NCI-H510A treated with DMSO at 0.1 percent for 48 hours (cell line): ENCODE results near the gene EDEM1.
"Not testable (repeated sequence)": the region's sequence is repeated elsewhere in the genome, so short reads cannot be mapped to it uniquely, and the experiment has no call there.

Experiments
- DNase-seq: peaks from one replicate; lab custom pipeline; 2025; lab: John Stamatoyannopoulos, UW

Gene EDEM1

GRCh38 chr3:5187156-5187919, at the start of gene EDEM1:
TSS of gene EDEM1 (plus strand) at chr3:5187707. CDS start at chr3:5187806, 99 bp downstream.
- DNase-seq: peak; percentile 57

- peak; percentile 8 for DNase-seq
Measured at GRCh38 chr3:5138214-5138981, 49.1 kb upstream of the EDEM1 start.

- no peak for DNase-seq
Measured at GRCh38 chr3:5140230-5140621, 47.3 kb upstream of the EDEM1 start.

GRCh38 chr3:5140839-5141238, 46.7 kb upstream of the EDEM1 start:
- DNase-seq: no peak

- DNase-seq: no peak
Measured at GRCh38 chr3:5141760-5142159, 45.7 kb upstream of the EDEM1 start.

GRCh38 chr3:5143464-5143863, 44.0 kb upstream of the EDEM1 start:
- no peak for DNase-seq

- DNase-seq: peak; percentile 52
Measured at GRCh38 chr3:5144316-5144994, 43.1 kb upstream of the EDEM1 start.

- DNase-seq: no peak
Measured at GRCh38 chr3:5145120-5145519, 42.4 kb upstream of the EDEM1 start.

- not testable (repeated sequence) for DNase-seq
Measured at GRCh38 chr3:5147152-5147551, 40.4 kb upstream of the EDEM1 start.

- no peak for DNase-seq
Measured at GRCh38 chr3:5149306-5149880, 38.1 kb upstream of the EDEM1 start.

GRCh38 chr3:5151586-5151985, 35.9 kb upstream of the EDEM1 start:
- DNase-seq: no peak

GRCh38 chr3:5153074-5153473, 34.4 kb upstream of the EDEM1 start:
- no peak for DNase-seq

GRCh38 chr3:5155241-5155640, 32.3 kb upstream of the EDEM1 start:
- no peak for DNase-seq

GRCh38 chr3:5160321-5160720, 27.2 kb upstream of the EDEM1 start:
- no peak for DNase-seq

GRCh38 chr3:5160940-5161858, 26.3 kb upstream of the EDEM1 start:
- DNase-seq: peak; percentile 39

- DNase-seq: no peak
Measured at GRCh38 chr3:5162102-5162501, 25.4 kb upstream of the EDEM1 start.

- DNase-seq: peak; percentile 16
Measured at GRCh38 chr3:5165698-5166097, 21.8 kb upstream of the EDEM1 start.

- DNase-seq: no peak
Measured at GRCh38 chr3:5166846-5167245, 20.7 kb upstream of the EDEM1 start.

GRCh38 chr3:5168110-5168509, 19.4 kb upstream of the EDEM1 start:
- DNase-seq: no peak

- no peak for DNase-seq
Measured at GRCh38 chr3:5169807-5170206, 17.7 kb upstream of the EDEM1 start.

- DNase-seq: no peak
Measured at GRCh38 chr3:5170975-5171374, 16.5 kb upstream of the EDEM1 start.
